A549 (cell line): ENCODE measurements around the gene FBXL20.

Source experiments
- EP300 ChIP-seq, 2 experiments: fragments of >200 bp; sonication (Bioruptor Twin); formaldehyde crosslinking; IDR thresholded peaks; 2 replicates in 1 of 2; 3 replicates in 1 of 2; pipeline ENCODE4 v1.6.1; 2016 to 2017
- NPAS2 ChIP-seq: fragments of 250-450 bp; sonication (Bioruptor Pico); IDR thresholded peaks from 2 replicates; pipeline ENCODE4 v1.8.0; 2022; ENCODE audit warnings: mild to moderate bottlenecking, moderate library complexity, borderline replicate concordance
- POLR2A ChIP-seq: IDR thresholded peaks from 2 replicates; pipeline ENCODE4 v1.6.1; 2012; ENCODE audit warnings: mild to moderate bottlenecking, low read length
- RAD21 ChIP-seq, 2 experiments: fragments of >200 bp in 1 of 2; sonication (Bioruptor Twin) in 1 of 2; formaldehyde crosslinking in 1 of 2; IDR thresholded peaks in 1 of 2; conservative IDR thresholded peaks in 1 of 2; 2 replicates in 1 of 2; 3 replicates in 1 of 2; pipeline ENCODE4 v1.6.1; 2012 to 2018; ENCODE audit warnings: inconsistent platforms in 1 of 2
- RCOR1 ChIP-seq: fragments of 150-350 bp; IDR thresholded peaks from 2 replicates; pipeline ENCODE4 v1.6.1; 2014; ENCODE audit warnings: antibody characterized with exemption, low read length, low read depth
- TF ChIP-seq, protein P1 (sequence below): fragments of 250-450 bp; sonication (Bioruptor Pico); IDR thresholded peaks from 2 replicates; pipeline ENCODE4 v1.5.0; 2021; ENCODE audit warnings: mild to moderate bottlenecking, moderate library complexity, borderline replicate concordance

- TF ChIP-seq POLR2A: no peak
- no peak for TF ChIP-seq RAD21 (conservative IDR thresholded peaks at IDR 0.05 in 1 of 2, IDR thresholded peaks at IDR 0.05 in 1 of 2)
- TF ChIP-seq, protein P1, sequence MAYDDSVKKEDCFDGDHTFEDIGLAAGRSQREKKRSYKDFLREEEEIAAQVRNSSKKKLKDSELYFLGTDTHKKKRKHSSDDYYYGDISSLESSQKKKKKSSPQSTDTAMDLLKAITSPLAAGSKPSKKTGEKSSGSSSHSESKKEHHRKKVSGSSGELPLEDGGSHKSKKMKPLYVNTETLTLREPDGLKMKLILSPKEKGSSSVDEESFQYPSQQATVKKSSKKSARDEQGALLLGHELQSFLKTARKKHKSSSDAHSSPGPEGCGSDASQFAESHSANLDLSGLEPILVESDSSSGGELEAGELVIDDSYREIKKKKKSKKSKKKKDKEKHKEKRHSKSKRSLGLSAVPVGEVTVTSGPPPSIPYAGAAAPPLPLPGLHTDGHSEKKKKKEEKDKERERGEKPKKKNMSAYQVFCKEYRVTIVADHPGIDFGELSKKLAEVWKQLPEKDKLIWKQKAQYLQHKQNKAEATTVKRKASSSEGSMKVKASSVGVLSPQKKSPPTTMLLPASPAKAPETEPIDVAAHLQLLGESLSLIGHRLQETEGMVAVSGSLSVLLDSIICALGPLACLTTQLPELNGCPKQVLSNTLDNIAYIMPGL (CRISPR knock-in tag): no peak
- no peak for TF ChIP-seq NPAS2 (CRISPR knock-in tag)
- no peak for TF ChIP-seq EP300 (IDR thresholded peaks at IDR 0.05)
- TF ChIP-seq RCOR1: no peak
Measured at GRCh38 chr17:39408360-39408759, 6.9 kb upstream of the FBXL20 start.
